IPS DF 4.7 (cell line): Measurements from ENCODE around the gene CGNL1.

ENCODE experiments used
- DNase-seq: peaks from one replicate; pipeline ENCODE4 v3.0.0-alpha.2; 2013; ENCODE audit warnings: low spot score; ENCODE audit errors: extremely low read depth

Gene CGNL1

DNA sequence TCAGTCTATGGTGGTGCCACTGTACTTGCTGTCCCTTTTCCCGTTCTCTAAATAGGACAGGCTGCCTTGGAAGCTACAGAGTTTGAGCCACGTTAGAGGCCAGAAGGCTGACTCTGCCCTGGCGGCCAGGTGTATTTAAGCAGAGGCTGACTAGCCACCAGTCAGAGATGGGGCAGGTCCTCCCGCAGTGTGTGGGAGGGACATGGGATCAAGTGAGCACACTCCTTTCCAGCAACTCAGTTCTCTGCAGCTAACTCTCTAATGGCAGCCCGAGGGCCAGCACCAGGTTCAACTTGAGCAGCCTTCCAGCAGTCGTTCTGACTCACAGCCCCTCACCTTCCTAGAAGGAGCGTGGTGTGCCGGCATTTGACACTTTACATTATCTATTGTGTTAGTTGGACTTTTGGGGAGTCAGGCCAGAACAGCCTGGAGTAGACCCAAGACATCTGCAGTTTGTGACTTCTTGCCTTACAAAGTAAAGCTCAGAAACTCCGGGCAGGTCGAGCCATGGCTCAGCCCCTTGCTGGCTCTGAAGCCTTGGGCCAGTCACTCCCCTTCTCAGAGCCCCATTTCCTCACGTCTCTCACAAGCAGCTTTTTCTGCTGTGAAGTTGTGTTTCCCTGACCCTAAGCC is 168.7 kb downstream of the CGNL1 start:
- DNase-seq, result no peak

DNA sequence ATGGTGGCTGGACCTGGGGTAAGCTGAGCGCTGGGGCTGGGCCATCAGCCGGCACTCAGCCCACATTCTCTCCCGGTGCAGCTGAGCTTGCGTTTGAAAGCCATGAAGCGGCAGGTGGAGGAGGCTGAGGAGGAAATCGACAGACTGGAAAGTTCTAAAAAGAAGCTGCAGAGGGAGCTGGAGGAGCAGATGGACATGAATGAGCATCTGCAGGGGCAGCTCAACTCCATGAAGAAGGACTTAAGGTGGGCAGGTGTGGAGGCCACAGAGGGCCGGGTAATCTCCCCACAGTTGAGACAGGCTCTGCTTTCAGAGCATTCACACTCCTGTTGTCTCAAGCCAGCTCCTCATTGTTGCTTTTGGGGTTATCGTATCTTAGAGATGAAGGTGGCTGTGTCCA is 169.7 kb downstream of the CGNL1 start:
- DNase-seq, result no peak

DNA sequence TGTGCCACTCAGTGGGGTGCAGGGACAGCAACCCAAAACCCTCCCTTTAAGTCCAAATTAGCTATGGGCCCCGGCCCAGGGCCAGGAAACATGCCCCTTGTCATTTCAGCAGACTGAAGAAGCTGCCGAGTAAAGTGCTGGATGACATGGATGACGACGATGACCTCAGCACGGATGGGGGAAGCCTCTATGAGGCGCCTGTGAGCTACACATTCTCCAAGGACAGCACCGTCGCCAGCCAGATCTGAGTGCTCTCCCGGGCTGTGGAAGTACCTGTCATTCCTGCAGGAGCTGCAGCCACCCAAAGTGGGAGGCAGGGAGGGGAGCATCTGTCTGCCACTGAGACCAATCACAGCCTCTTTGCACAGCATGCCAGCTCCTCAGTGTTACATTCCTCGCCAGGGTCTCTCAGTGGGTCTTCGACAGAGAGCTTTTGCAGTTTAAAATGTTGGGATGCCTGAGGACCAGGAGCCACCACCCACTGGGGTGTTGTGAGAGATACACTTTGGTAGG is 171.0 kb downstream of the CGNL1 start:
- no peak for DNase-seq

DNA sequence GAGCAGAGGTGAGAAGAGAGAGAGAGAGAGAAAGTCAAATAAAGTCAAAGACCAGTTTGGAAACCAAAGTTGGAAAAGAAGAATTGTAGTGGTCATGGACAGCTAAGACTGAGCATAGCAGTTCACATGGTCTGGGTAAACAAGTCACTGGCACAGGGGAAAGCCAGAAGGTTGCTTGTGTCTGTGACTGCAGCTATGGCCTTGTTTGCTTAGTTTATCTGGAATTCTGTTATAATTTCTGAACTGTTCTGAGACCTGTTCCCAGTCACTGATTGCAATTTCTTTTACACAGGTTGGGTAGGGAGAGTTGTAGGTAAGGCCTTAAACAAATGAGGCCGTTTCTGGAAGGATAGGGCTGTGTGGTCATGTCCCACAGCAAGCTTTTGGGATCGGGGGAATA is 172.0 kb downstream of the CGNL1 start:
- DNase-seq, result no peak

DNA sequence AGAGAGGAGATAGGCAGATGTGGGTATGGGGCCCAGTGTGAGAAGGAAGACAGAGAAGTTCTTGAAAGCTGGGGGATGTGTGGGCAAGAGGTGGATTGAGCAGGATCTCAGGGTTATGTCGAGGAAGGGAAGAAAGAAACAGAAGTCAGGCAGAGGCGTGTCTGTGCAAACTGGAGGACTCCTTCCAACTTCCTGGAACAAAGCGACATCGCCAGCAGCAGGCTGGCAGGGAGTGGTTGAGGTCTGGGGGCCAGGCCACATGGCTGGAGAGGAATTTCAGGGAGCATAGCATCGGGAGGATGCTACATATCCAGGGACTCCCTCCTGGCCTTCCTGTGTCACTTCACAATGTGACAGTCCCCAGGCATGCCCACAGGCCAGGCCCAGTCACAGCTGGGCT is 172.5 kb downstream of the CGNL1 start:
- DNase-seq, result no peak

DNA sequence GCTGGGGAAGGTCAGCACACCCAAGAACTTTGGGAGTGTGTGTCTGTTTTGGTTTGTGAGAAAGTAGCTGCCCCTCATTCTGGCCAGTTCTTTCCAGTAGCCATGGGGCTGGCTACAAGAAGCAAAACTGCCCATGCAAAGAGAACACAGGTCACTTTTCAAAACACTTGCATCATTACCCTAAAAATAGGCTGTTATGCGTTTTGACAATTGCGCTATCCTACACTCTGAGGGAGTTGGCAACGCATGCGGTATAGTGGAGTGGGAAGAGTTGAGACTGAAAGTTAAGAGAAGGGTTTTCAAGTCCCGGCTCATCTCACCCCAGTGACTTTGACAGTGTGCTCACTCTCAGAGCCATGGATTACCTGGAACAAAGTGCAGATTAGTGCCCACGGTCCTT is 173.6 kb downstream of the CGNL1 start:
- no peak for DNase-seq

DNA sequence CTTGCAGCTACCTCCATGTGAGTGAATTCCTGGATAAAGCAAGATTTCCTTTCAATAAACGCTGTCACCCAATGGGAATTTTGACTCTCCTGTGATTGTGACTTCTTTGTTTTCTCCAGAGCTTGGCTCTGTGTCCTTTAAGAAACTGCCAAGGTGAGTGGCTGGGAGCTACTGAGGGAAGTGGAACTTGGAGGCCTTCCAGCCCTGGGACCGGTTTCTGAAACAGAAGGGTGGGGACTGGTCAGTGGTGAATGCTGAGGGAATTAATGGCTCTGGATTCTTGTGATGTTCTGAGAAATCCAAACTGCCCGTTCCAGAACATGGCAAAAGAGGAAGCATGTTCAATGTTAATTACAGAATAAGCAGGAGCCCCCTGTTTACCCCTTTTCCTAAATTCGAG is 174.3 kb downstream of the CGNL1 start:
- no peak for DNase-seq

DNA sequence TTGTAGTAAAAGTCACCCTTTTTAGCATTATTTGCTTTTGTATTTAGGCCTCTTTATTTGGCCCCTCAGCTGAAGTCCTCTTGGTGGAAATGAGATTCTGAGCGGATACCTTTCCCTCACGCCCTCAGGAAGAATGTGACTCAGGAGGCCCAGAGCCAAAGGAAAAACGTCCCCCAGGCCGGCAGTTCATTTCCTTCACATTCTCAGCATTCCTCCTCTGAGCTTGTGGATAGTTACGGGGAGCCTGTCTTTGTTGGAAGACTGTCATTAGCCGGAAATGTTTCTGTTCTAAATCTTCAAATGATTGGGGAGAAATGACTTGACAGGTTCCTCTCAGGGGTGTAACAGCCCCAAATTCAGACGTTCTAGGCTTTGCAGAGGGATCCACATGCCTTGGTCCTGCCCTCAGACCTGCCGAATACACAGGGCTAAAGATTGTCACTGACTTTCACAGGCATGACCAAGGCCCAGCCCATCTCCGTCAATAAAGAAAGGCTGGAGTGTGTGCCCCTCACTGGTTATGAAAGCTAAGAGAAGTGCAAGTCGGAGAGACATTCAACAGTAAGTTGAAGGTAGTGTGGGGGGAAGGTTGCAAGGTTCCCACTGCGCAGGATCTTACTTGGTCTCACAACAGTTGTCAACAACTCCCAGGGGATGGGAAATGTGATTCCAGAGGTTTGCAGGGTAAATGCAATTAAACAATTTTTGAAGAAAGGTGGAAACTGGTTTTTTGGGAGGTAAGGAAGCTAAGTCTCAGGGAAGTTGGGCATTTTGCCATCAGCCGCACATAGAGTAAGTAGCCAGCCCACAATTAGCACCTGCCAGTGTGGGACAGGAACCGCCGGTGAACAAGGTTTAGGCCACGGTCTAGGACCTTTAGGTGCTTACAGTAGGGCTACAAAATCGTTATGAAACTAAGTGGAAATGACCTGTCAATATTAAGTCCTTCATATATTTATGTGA is 175.7 kb downstream of the CGNL1 start:
- no peak for DNase-seq

DNA sequence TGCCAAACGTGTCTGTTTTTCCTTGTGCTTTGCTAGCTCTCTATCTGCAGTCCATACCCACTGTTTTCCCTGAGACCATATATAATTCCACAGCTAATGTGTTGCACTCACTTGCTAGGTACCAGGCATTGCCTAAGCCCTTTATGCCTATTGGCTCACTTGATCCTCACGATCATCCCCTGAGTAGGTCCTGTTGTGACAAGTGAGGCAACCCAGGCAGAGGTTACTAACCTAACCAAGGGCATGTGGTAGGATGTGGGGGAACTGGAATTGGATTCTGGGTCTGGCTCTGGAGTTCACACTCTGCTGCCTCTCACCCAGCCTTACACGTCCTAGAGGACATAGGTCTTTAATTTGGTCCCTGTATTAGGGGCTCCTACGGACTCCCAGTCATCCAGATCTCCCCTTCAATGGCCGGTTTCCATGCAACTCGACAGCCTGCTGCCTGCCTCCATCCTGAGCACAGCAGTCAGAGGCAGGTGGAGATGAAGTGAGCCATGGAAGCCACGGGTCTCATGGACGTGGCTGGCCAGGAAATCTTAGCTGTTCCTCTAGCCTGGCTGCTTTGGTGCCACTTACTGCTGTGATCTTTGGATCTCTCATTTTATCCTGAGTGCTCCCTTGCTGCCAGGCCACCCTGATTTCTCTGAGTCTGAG is 176.5 kb downstream of the CGNL1 start:
- no peak for DNase-seq

DNA sequence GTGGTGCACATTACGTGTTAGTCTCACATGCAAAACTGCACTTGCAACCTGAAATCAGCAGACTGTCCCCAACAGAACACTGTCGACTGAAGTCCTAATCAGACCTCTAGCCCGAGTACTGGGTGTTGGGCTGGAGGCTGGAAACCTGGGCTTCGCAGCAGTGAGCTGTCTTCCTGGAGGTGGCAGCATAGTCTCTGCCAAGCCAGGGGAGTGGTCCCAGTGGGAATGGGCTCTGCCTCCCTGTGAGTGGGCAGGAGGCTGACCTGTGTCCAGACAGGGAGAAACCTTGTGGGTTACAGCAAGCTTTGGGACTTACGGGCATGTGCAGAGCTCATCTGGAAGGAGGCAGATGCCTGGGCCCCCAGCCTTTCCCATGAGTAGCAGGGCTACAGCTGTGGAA is 177.2 kb downstream of the CGNL1 start:
- DNase-seq, result no peak

DNA sequence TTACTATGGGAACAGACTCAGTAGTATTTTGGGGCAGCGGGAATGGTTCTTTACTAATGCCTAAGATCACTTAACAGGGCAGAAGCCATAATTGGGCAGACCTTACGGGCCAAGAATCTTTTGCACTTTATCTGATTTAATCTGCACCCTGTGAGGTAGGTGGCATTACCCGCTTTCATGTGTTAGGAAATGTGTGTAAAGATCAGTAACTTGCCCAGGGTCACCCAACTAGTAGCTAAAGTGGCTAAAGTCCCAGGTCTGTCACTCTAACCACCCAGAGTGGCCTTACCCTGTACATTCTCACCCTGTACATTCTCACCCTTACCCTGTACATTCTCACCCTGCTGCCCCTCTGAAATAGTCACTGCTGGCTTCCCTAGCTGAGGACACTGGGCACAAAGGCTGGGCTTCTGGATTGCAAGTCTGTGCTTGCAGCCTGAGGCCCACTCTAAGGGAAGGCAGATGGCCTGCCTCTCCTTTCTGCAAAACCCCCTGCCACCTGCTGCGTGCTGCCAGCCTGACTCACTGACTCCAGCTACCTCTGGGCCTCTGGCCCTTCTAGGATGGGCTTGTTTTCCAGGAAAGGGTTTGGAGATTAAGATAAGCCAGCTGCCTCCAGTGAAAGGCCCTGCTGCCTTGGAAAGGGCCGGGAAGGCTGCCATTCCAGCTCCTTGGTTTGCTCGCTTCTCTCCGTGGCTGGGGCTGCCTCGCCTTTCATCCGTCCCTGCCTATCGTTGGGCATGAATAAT is 177.9 kb downstream of the CGNL1 start:
- no peak for DNase-seq

DNA sequence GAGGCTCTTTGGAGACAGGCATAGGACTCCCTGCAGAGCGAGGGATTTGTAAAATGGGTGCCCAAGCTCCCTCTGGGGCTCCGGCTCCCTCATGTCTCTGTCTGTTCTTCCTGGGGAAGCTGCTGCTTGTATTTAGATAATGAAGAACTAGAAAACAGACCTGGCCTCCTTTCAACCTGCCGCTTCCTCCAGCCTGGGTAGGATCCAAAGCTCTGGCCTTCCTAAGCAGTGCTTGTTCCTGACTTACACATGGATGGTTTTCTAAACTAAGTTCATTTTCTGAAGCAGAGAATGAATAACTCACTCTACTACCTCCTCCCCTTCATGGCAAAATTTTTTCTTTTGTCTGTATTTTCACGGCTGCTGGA is 178.5 kb downstream of the CGNL1 start:
- no peak for DNase-seq

DNA sequence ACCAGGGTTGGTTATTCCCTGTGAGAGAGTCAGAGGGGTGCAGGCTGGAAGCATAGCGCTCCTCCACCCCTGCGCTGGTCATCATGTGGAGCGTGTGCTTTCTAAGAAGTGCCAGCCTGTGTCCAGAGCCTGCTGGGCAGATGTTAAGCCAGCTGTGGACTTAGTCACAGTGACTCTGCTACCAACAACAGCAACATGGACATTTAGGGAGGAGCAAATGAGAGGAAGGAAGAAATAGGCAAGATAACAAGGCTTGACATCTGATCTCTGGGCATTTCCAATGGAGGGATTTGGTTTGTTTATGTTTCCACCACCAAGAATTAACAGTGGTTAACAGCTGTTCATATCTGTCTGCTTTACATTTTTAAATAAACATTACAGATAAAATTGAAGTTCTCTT is 179.0 kb downstream of the CGNL1 start:
- no peak for DNase-seq

DNA sequence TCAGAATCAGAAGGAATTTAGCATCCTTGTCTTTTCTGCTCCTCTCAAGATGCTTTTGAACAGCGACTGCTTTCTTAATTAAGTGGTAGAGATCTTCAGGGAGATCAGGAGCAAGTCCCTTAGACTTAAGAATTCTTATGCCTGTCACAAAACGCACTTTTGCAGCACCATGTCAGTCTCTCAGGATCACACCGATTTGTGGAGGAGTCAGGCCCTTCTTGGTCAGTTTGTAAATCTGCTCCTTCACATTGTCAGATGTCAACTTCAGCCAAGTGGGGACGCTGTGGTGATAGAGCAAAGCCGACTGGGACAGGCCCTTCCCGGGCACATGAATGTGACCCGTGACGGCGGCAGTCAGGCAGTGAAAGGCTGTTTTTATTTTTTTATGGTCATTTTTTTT is 179.7 kb downstream of the CGNL1 start:
- DNase-seq, result no peak

DNA sequence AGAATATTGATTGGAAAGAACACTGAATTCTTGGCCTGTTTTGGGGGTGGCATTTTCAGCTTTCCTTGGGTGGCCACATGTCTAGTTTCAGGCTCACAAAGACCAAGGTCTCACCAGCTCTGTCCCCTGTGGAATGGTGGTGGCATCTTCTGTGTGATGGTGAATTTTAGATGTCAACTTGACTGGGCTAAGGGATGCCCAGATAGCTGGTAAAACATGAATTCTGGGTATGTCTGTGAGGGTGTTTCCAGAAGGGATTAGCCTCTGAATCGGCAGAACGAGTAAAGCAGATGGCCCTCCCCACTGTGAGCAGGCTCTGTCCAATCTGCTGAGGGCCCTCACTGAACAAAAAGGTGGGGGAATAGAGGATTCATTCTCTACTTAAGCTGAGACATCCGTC is 181.0 kb downstream of the CGNL1 start:
- DNase-seq, result no peak

DNA sequence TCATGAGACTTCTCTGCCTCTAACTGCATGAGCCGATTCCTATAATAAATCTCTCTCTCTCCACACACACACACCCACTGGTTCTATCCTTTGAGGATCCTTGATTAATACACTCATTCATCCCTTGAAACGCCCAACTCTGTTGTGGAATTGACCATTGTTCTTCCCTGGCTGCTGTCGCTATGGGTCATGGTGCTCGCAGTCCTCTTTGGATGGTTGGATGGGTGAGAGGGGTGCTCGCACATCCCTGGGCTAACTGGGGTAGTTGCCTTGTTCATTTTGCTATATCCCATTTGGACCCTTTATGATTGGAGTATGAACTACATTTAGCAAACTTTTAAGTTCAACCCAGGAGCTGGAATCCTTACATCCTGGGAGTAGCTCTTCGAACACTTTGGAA is 181.5 kb downstream of the CGNL1 start:
- no peak for DNase-seq

DNA sequence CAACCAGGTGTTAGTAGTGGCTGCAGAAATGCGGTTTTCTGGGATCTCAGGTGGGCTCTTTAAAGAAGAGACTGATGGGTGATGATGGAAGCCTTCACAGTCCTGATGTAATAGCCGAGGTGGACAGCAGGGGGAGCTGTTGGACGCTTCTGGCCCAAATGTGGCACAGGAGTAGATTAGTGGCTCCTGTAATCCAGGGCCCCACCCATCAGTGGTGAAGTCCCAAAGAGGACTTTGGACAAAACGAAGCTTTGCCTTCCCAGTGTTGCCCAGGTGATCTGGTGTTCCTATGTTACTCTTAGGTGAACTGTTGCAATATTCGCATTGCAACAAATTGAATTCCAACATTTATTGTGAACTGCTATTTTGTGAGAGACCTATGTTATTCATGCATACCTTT is 183.6 kb downstream of the CGNL1 start:
- no peak for DNase-seq

DNA sequence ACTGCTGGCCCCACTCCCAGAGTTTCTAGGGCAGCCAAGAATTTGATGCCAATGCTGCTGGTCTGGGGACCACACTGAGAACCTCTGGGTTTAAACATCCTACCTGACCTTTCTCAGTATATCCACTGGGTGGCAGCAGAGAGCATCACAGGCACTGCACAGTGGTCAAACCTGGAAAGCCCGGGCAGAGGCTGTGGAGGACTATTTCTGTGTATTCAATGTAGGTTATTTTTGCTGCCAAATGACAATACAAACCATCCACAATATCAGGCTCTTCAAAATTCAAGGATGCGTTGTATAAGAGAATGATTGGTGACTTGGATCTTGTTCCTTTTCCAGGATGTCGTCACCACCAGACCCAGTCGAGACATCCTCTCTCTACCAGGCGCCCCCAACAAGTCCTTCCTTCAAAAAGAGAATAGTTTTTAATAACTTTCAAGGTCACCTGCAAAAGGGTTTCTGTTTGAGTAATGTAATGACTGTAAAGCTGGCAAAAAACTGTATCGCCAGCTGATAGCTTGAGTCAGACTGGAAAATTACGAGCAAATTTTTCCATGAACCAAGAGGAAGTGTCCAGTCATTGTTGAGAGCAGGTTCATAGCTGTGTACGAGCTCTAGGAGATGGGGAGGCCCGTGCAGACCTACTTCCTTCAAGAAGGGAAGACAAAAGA is 184.9 kb downstream of the CGNL1 start:
- no peak for DNase-seq

DNA sequence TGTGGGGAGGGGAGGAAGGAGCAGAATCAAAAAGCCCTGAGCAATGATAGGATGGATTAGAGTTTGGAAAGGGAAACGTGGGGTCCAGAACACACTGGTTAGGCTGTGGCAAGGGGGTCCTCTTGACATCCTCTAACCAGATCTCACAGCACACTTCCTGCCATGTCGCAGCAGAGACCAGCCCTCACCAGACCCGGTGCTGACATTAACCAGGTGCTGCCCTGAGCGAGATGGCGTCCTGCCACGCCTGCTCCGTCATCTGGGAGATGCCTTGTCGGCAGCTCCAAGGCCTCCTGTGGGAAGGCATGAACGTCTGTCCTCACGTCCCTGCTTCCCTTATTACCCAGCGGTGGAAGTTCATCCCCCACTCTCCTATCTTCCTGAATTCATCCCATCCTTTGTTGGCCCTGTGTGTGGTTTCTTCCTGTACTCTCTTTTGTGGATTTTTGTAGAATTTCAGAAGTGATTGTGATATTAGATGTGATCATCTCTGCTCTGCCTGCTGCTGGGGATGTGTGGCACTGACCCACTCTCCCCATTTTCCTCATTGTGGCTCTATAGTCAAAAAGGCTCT is 186.0 kb downstream of the CGNL1 start:
- no peak for DNase-seq

DNA sequence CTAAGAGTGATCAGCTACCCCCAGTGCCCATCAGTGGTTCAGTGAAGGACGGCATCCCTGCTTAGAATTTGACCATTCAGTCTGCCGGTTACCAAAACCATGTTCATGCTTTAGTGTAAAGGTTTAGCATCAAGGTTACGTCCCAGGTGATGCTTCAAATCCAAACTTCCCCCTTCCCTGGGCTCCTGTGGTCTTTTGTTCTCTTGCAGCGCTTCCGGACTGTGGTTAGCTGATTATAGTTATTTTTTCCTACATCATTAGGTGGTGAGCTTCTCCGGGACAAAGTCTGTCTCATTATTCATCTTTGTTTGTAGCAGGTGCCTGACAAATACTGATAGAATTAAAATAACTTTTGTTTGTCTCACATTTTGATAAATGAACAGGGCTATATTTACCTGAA is 187.1 kb downstream of the CGNL1 start:
- no peak for DNase-seq

DNA sequence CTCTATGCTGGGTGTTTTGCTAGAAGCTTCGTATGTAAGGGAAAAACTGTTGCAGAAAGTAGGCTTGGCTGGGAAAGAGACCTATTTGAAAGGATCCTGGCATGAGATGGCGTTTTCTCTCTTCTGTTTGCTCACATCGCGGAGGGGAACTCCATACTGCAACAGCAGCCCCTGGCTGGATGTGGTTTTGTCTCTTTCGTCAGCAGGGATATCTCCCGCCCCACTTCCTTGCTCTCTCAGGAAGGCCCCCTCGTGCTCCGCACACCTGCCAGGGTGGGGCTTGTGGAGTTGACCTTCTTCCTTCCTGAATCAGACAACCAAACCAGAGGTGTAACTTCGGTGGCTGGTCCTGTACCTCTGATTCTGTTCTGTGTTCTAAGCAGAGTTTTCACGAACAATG is 189.0 kb downstream of the CGNL1 start:
- no peak for DNase-seq
